Activated T-cell treated with anti-CD3 and anti-CD28 coated beads, Interleukin-2, amount 50 U/mL, for 4 hours (primary cell): ENCODE measurements around the gene PDAP1. TPM values are rescaled to one million over a fixed set of nuclear protein-coding genes. Genes with fewer than 3 reads are reported as not detected.
"Not testable (repeated sequence)": the region's sequence is repeated elsewhere in the genome, so short reads cannot be mapped to it uniquely, and the experiment has no call there.

Experiments used
- ATAC-seq, 2 donors: fragments of 200-7000 bp; cut with Tn5 transposase; one replicate each; pipeline ENCODE4 v1.10.0; 2021
- DNase-seq: peaks from one replicate; pipeline ENCODE4 v3.0.0-alpha.2; 2020
- H3K27me3 Mint-ChIP-seq: one replicate; pipeline ENCODE4 v1.8.0; 2021; ENCODE audit warnings: low read depth, mixed read lengths
- H3K36me3 Mint-ChIP-seq: one replicate; pipeline ENCODE4 v1.8.0; 2022; ENCODE audit warnings: mixed read lengths; ENCODE audit not compliant: insufficient read depth
- H3K4me1 Mint-ChIP-seq: one replicate; pipeline ENCODE4 v1.8.0; 2021; ENCODE audit warnings: low read depth, mixed read lengths
- H3K4me3 Mint-ChIP-seq: one replicate; pipeline ENCODE4 v1.8.0; 2021; ENCODE audit warnings: mild to moderate bottlenecking, moderate library complexity, mixed read lengths
- H3K9me3 Mint-ChIP-seq: one replicate; pipeline ENCODE4 v1.8.0; 2021; ENCODE audit warnings: mixed read lengths
- total RNA-seq, 3 donors: library from RNA; stranded (reverse); gene quantifications; one replicate each; pipeline ENCODE4 v1.2.1, GENCODE V29; 2021

Gene PDAP1
- total RNA-seq, 3 donors from 2014 or later: 231 to 255 (median 235) TPM

DNA sequence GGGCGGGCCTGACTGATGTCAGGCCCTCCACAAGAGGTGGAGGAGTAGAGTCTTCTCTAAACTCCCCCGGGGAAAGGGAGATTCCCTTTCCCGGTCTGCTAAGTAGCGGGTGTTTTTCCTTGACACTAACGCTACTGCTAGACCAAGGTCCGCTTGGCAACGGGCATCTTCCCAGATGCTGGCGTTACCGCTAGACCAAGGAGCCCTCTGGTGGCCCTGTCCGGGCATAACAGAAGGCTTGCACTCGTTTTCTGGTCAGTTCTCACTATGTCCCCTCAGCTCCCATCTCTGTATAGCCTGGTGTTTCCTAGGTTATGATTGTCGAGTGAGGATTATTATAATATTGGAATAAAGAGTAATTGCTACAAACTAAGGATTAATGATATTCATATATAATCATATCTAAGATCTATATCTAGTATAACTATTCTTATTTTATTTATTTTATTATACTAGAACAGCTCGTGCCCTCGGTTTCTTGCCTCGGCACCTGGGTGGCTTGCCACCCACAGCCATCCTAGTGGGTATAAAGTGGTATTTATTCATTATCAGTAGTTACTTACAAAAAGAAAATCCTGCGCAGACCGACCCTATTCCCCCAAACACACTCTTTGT, 7.2 kb upstream of the PDAP1 start:
- not testable (repeated sequence) for H3K27me3 Mint-ChIP-seq, DNase-seq, ATAC-seq, H3K9me3 Mint-ChIP-seq, H3K4me3 Mint-ChIP-seq
- H3K36me3 Mint-ChIP-seq: peaks cover 60% of the 10 kb centered on the region
- H3K4me1 Mint-ChIP-seq: peaks cover 16% of the 10 kb centered on the region

DNA sequence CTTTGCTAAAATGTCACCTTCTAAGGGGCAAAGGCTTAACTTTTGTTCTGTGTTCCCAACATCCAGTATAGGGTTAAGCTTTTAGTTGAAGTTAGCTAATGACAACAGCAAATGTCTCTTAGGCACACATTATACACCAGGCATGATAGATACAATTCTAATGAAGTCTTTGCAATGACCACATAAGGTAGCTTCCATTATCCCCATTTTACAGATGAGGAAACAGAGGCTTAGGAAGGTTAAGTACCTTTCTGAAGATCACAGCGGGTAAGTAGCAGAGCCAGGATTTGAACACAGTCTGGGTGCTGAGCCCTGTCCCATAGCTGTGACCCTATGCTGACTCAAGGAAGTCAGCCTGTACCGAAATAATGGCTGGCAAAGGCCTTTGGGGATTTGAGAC, 2.2 kb upstream of the PDAP1 start:
- ATAC-seq (no peak), DNase-seq (no peak)
- no peaks in the 10 kb centered on the region for H3K9me3 Mint-ChIP-seq
- no peaks in the 10 kb centered on the region for H3K27me3 Mint-ChIP-seq
- H3K4me1 Mint-ChIP-seq: peaks cover 35% of the 10 kb centered on the region
- peak overlapping the region; percentile 100 for H3K4me3 Mint-ChIP-seq
- peaks cover 32% of the 10 kb centered on the region for H3K36me3 Mint-ChIP-seq

DNA sequence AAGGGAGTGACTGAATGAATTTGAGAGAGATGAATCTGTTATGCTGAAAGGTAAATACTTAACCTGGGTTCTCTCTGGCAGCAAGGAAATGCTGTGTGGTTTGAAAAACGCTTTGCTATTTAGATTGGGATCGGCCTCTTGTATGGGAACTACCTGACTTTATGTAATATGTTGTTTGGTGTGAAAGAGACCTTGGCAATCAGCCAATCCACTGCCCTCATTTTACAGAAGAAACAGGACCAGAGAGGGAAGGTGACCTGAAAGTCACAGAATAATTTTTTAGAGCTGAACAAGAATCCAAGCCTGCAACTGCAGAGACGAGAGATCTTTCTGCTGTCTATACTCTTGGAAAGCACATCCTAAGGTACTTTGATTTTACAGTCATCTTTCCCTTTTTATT, 1.4 kb upstream of the PDAP1 start:
- Mint-ChIP-seq H3K36me3 (peaks cover 27% of the 10 kb centered on the region), H3K9me3 (no peaks in the 10 kb centered on the region), H3K4me3 (peak overlapping the region; percentile 100), H3K4me1 (peaks cover 36% of the 10 kb centered on the region), H3K27me3 (no peaks in the 10 kb centered on the region)
- DNase-seq (no peak), ATAC-seq (no peak)

DNA sequence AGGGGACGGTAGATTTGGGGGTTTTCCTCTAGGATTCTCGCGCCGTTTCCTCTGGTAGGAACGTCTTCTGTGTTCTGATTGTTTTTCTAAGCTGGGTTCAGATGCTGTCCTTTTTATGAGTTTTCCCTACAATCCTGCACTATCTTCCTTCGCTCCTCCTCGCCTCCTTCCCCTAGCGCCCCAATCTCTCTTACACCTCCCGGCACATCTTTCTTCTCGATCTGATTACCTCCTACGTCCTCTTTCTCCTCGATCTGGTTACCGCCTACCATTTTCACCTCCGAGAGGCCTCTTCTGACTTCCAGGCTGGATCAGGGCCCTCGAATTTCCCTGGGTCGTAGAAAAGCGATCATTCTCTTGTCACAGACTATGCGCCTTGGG, 785 bp upstream of the PDAP1 start:
- peak; percentile 15 to 25 for ATAC-seq
- DNase-seq: no peak
- no peaks in the 10 kb centered on the region for H3K27me3 Mint-ChIP-seq
- H3K9me3 Mint-ChIP-seq: no peaks in the 10 kb centered on the region
- peak overlapping the region; percentile 100 for H3K4me3 Mint-ChIP-seq
- peaks cover 27% of the 10 kb centered on the region for H3K36me3 Mint-ChIP-seq
- peaks cover 39% of the 10 kb centered on the region for H3K4me1 Mint-ChIP-seq

DNA sequence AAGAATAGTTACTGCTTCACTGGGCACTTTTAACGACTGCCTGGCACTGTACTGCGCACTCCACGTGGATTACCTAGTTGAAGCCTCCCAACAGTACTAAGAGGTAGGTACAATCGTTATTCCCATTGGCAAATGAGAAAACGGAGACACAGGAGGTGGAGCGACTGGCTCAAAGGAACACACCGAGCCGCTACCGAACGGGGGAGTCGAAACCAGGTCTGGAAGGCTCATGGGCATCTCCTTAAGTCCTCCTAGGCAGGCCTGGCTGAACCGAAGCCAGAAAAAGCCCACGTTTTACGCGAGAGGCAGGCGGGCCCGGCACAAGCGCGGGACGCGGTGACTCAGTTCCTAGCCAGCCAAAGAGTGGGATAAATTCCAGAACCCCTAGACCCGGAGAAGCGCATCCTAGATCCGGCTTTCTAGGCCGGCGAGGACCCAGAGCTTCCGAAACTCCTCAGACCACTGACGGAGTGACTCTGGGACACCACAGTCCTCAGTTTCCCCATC, 472 bp downstream of the PDAP1 start:
- ATAC-seq: peak; percentile 33 to 41
- Mint-ChIP-seq H3K27me3 (no peaks in the 10 kb centered on the region), H3K9me3 (no peaks in the 10 kb centered on the region), H3K4me1 (peaks cover 41% of the 10 kb centered on the region), H3K4me3 (peak overlapping the region; percentile 100), H3K36me3 (peaks cover 34% of the 10 kb centered on the region)
- peak; percentile 39 for DNase-seq

DNA sequence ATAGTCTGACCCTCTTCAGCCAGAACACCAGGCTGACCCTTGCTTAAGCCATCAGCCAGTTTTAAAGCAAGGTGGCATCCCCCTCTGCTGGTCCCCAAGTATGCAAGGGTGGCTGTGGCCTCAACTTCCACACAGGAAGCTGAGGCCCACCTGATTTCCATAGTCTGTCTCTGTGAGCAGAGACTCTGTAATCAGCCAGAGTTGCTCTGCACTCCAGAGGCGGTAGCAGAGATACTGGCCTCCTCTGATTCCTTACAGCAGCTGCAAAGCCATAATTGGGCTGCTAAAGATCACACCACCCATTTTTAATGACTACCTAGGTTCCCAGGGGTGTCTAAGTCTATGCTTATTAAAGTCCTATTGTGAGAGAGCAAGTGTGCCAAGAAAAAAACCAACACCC, 1.8 kb downstream of the PDAP1 start:
- peak overlapping the region; percentile 100 for H3K4me3 Mint-ChIP-seq
- no peak for ATAC-seq
- DNase-seq: no peak
- peaks cover 28% of the 10 kb centered on the region for H3K36me3 Mint-ChIP-seq
- H3K9me3 Mint-ChIP-seq: no peaks in the 10 kb centered on the region
- H3K4me1 Mint-ChIP-seq: peaks cover 38% of the 10 kb centered on the region
- H3K27me3 Mint-ChIP-seq: no peaks in the 10 kb centered on the region

DNA sequence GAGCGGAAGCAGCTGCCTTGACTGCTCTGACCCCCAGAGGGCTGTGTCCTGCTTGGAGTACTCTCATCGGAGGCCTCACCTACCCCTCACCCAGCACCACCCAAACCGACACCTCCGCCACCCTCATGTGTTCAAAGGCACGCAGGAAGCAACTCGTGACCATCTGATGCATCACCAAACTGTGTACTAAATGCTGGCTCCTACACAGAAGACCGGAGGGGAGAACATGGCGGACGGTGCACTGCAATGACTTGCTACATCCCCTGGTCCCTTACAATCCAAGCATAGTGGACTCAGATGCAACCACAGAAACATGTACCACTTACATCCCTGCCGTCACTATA, 3.4 kb downstream of the PDAP1 start:
- H3K4me1 Mint-ChIP-seq: peaks cover 31% of the 10 kb centered on the region
- H3K36me3 Mint-ChIP-seq: peaks cover 30% of the 10 kb centered on the region
- no peaks in the 10 kb centered on the region for H3K27me3 Mint-ChIP-seq
- DNase-seq (no peak), ATAC-seq (no peak)
- H3K4me3 Mint-ChIP-seq: no peak overlapping the region
- H3K9me3 Mint-ChIP-seq: no peaks in the 10 kb centered on the region

DNA sequence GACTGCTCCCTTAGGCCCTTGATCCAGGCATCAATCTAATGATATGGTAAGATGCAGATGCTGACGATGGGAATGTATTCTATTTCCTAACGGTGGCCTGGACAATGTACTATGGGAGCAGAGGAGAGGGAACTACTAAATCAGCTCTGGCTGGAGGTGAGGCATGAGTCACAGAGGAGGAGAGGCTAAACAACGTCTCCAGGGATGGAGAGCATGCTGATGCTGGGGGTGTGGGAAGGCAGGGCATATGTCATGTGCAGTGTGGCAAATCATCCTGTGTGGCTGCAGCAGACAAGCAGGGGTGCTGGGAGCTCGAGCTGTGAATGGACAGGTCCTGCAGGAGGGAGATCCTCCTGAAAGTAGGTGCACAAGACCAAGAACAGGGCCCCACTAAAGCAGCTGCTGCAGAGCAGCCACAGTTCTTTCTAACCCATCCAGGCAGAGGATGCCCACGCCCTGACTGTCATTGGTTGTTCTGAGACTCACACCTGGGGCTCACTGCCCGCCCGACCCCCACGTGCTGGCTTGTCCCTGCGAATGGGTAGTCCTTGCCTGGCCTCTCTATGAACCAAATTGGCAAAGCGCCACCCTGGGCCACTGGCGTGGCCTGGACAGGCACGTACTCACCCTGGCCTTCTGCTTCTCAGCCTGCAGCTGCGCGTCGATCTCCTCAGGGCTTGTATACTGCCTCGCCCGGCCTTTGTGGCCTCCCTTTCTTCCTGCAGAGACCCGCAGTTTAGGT, 4.0 kb downstream of the PDAP1 start:
- Mint-ChIP-seq H3K4me1 (peaks cover 28% of the 10 kb centered on the region), H3K4me3 (no peak overlapping the region), H3K9me3 (no peaks in the 10 kb centered on the region), H3K36me3 (peaks cover 27% of the 10 kb centered on the region), H3K27me3 (no peaks in the 10 kb centered on the region)
- ATAC-seq: no peak
- DNase-seq: no peak

DNA sequence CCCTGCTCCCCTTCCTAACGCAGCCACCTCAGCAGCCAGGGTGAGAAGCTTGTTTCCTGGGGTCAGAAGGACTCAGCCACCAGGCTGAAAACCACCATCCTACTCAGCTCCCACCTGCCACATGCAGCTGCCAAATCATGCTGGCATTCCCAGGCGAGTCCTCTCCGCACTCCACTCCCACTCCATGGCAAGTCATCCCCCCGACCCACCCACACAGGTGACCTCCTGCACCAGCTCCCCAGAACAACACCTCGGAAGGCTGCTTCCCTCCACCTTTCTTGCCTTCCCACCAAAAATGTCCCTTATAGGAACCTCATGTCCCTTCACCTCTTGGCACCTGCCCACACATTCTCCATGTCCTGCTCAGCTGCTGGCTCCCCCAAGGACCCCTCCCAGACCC, 4.6 kb downstream of the PDAP1 start:
- DNase-seq: no peak
- ATAC-seq: no peak
- H3K4me1 Mint-ChIP-seq: peaks cover 29% of the 10 kb centered on the region
- no peak overlapping the region for H3K4me3 Mint-ChIP-seq
- no peaks in the 10 kb centered on the region for H3K9me3 Mint-ChIP-seq
- no peaks in the 10 kb centered on the region for H3K27me3 Mint-ChIP-seq
- peaks cover 27% of the 10 kb centered on the region for H3K36me3 Mint-ChIP-seq

DNA sequence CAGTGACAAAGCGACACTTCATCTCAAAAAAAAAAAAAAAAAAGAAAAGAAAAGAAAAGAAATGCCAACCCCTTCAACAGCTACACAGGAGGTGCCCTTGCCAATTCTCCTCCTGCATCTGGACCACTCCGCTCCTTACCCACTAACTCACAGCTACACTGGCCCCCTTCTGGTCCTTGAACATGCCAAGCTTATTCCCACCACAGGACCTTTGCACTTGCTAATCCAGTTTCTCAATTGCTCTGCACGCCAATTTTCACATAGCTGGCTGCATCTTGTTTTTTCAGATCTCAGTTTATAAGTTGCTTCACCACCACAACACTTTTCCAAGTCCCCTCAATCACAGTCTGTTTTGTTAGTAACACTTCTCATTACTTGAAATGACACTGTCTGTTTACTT, 5.5 kb downstream of the PDAP1 start:
- peaks cover 31% of the 10 kb centered on the region for H3K4me1 Mint-ChIP-seq
- DNase-seq (no peak), ATAC-seq (no peak)
- H3K4me3 Mint-ChIP-seq: no peak overlapping the region
- no peaks in the 10 kb centered on the region for H3K27me3 Mint-ChIP-seq
- H3K36me3 Mint-ChIP-seq: peaks cover 30% of the 10 kb centered on the region
- no peaks in the 10 kb centered on the region for H3K9me3 Mint-ChIP-seq

DNA sequence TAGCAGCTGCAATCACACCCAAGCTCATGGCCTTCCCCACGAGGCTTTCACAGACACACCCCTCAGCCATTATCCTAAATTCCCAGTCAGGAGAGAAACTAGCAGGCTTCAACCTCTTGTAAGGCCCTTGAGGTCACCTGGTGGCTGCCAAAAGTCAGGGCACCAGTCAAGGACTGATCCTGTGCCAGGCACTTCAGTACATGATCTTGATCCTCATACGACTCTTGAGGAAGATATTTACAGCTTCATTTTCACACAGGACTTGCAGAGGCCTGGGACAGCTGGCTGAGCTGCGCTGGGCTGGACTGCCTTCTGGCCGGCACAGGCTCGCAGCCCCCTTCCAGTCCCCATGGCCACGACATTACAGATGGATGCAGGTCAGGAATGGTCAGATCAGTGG, 8.8 kb downstream of the PDAP1 start:
- Mint-ChIP-seq H3K27me3 (no peaks in the 10 kb centered on the region), H3K4me1 (peaks cover 16% of the 10 kb centered on the region), H3K36me3 (peaks cover 35% of the 10 kb centered on the region), H3K4me3 (no peak overlapping the region), H3K9me3 (no peaks in the 10 kb centered on the region)
- ATAC-seq (no peak), DNase-seq (no peak)

DNA sequence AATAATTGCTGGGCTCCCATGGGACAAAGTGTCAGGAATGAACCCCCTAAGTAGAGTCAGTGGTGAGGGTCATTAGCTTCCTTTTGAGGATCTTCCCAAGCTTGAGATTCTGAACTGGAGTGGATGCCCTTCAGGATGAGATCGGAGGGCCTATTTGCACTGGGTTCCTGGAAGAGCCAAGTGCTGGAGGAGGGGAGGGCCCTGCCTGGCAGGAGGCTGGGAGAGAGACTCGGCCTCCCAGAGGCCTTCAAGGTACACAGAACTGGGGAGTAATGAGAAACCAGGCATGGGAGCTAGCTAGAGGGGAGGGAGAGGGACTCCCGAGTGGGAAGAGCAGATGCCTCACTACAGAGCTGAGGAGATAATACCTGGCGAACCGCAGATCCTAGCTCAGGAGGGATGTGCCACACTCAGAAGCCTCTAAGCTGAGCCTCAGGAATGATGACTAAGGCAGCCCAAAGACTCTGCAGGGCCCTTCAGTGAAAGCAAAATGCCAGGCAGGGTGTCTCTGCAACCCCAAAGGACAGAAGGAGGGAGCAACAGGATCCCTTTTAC, 9.4 kb downstream of the PDAP1 start:
- H3K36me3 Mint-ChIP-seq: peaks cover 35% of the 10 kb centered on the region
- no peaks in the 10 kb centered on the region for H3K27me3 Mint-ChIP-seq
- no peaks in the 10 kb centered on the region for H3K9me3 Mint-ChIP-seq
- peaks cover 12% of the 10 kb centered on the region for H3K4me1 Mint-ChIP-seq
- ATAC-seq (peak in 1 of 2 donors; percentile 12), DNase-seq (no peak)
- no peak overlapping the region for H3K4me3 Mint-ChIP-seq

DNA sequence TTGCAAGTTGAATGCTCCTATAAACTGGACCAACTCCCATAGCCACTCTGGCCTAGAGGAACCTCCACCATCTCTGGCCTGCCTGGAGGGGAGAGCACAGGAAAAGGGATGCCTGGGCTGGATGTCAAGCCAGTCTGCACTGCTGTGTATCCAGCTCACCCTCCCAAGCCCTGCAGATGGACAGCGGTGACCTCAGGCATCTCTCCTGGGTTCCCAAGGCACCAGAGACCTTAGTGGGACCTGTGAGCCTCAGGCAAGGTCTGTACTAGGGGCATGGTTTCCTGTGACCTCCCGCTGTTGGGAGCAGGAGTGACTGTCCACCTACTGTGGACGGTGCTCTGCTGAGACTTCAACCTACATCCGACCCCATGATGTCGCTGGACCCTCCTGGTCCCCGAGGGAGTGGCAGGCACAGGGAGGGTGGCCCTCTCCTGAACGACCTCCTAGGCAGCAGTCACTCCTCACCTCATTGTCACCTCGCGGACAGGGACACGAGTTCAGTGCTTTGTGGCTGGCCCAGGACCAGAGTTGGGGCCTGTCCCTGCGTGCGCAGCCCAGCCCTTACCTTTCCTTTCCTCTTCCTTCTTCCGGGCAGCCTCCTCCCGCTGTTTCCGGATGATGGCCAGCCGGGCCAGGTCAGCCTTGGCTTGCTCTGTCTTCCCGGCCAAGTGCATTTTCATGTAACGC, 11.0 kb downstream of the PDAP1 start:
- H3K4me1 Mint-ChIP-seq: peaks cover 19% of the 10 kb centered on the region
- peaks cover 28% of the 10 kb centered on the region for H3K36me3 Mint-ChIP-seq
- ATAC-seq: no peak
- no peaks in the 10 kb centered on the region for H3K9me3 Mint-ChIP-seq
- H3K4me3 Mint-ChIP-seq: no peak overlapping the region
- no peak for DNase-seq
- no peaks in the 10 kb centered on the region for H3K27me3 Mint-ChIP-seq

DNA sequence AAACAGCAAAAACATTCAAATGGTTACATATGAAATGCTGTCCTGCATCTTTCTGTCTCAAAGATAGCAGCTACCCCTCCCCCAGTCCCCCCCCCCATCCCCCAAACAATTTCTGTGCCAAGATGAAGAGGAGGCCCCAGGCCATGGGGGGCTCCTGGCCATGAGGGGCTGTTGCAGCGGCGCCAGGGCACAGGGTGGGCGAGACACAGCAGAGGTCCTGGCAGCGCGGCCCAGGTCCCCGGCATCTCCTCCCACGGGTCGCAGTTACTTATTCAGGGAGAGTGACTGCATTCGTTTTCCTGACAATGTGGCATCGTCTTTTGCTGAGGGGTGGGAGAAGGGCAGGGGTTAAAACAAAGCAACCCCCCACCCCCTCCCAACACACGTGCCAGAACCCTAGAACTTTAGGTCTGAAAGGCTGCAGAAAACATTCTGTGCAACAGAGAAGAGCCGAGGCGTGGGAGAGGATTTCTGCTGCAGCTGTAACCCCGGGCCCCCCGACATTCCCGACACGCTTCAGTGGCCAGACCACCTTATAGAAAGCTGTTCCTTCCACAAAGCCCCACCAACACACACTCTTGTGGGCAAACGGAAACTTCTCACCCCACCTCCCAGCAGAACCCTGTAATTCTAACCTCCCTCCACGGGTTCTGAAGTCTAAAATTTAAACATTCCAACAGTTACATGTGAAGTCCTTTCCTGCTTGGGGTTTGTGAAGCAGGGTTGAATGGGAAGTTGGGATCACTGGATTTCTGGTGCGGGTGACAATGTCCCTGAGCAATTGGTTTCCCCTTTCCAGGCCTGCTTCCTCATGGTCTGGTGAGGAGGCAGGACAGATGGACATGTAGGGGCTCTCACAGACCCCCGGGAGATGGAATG, 11.7 kb downstream of the PDAP1 start:
- peaks cover 21% of the 10 kb centered on the region for H3K4me1 Mint-ChIP-seq
- no peak overlapping the region for H3K4me3 Mint-ChIP-seq
- no peaks in the 10 kb centered on the region for H3K27me3 Mint-ChIP-seq
- DNase-seq (no peak), ATAC-seq (no peak)
- no peaks in the 10 kb centered on the region for H3K9me3 Mint-ChIP-seq
- peaks cover 30% of the 10 kb centered on the region for H3K36me3 Mint-ChIP-seq
